Measurements from ENCODE around the gene VASN.
A peak's percentile ranks its signal among the peaks of the same experiment; 100 is the strongest.

Gene VASN

DNA sequence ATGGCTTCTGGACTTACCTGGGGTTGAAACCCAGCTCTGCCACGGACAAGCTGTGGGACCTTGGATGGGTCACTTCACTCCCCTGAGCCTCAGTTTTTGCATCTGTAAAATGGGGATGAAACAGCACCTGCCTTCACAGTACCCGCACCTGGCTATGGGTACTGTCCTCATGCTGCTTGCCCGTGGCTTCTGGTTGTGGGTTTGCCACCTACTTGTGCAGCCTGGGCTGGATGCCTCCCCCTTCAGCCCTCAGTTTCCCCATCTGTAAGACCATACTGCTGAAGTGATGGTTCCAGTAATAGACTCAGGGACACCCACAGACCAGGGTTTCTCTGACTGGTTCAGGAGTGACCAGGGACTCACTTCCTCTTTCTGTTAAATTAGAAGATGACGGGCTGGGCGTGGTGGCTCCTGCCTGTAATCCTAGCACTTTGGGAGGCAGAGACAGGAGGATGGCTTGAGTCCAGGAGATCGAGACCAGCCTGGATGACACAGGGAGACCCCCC lies 46.3 kb upstream of the VASN start:
- TF ChIP-seq CTCF (IDR thresholded peaks at IDR 0.05; ENCODE audit: control insufficient read depth, insufficient read depth, low read depth, low read length, missing control alignments), result no peak
- H3K4me3 ChIP-seq (ENCODE audit: control insufficient read depth, low read depth, low read length), result no peak overlapping the region
- DNase-seq (ENCODE audit: low read depth), result no peak

- no peak for DNase-seq (ENCODE audit: low read depth)
- peak overlapping the region; percentile 15 for H3K4me3 ChIP-seq (ENCODE audit: control insufficient read depth, low read depth, low read length)
- TF ChIP-seq CTCF (IDR thresholded peaks at IDR 0.05; ENCODE audit: control insufficient read depth, insufficient read depth, low read depth, low read length, missing control alignments), result no peak
Observed at GRCh38 chr16:4327386-4328045, 44.1 kb upstream of the VASN start.

- peak overlapping the region; percentile 15 for H3K4me3 ChIP-seq (ENCODE audit: control insufficient read depth, low read depth, low read length)
- TF ChIP-seq CTCF (IDR thresholded peaks at IDR 0.05; ENCODE audit: control insufficient read depth, insufficient read depth, low read depth, low read length, missing control alignments), result peak; percentile 62
- DNase-seq (ENCODE audit: low read depth), result no peak
Observed at GRCh38 chr16:4328046-4328781, 43.4 kb upstream of the VASN start.

DNA sequence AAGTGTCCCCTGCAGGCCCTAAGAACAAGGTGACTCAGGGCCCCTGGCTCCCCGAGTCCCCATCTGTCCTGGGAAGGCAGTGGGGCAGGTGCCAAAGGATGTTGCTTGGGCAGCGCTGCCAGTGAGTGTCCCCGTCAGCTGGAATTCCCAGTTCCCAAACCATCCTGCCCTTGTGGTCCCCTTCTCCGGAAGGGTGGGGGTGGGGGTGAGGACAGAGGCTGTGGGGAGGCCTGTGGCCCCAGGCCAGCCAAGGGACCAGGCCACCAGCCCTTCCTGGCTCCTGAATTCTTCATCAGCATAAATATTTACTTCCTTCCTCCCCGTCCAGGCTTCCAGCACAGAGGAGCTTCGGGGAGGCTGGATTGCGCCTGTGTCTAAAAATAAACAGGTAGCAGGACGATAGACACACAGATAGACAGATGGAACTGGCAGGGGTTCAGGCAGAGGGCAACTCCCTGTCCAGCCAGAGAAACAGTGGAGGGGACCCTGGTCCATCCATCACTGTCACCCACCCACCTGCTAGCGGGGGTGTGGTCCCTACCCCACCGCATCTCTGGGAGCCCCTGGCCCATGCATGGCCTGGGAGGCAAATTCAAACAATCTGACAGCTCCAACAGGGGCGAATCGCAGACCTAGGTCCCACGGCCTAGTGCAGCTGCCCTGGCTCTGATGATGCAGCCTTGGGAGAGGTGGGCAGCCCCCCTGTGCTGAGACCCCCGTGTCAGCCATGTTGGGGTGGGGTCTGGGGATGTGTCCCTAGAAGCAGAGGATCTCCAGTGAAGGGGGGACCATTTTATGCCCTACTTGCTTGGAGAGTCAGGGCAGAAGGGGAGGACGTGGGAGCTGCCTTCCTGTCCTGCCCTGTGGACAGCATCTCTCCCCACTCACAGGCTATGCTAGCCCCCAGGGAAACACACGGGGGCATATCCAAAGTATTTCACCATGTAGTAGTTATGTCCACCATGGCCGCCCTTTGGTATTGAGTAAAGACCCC lies 42.6 kb upstream of the VASN start:
- H3K4me3 ChIP-seq (ENCODE audit: control insufficient read depth, low read depth, low read length), result no peak overlapping the region
- no peak for TF ChIP-seq CTCF (IDR thresholded peaks at IDR 0.05; ENCODE audit: control insufficient read depth, insufficient read depth, low read depth, low read length, missing control alignments)
- no peak for DNase-seq (ENCODE audit: low read depth)

- TF ChIP-seq CTCF (IDR thresholded peaks at IDR 0.05; ENCODE audit: control insufficient read depth, insufficient read depth, low read depth, low read length, missing control alignments), result peak; percentile 99
Observed at GRCh38 chr16:4330277-4330874, 41.3 kb upstream of the VASN start.

DNA sequence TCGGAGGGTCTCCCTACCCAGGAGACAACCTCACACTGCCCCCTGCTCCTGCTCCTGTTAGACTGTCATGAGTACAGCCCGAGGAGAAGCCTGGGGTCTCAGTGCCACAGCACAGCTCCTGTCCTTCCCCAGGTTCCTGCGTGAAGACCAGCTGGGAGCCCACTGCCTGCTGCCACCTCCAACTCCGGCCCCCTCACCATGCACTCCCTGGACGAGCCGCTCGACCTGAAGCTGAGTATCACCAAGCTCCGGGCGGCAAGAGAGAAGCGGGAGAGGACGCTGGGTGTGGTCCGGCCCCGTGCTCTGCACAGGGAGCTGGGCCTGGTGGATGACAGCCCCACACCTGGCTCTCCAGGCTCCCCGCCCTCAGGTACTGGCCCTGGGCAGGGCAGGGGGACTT lies 39.6 kb upstream of the VASN start:
- H3K4me3 ChIP-seq (ENCODE audit: control insufficient read depth, low read depth, low read length), result no peak overlapping the region
- no peak for DNase-seq (ENCODE audit: low read depth)
- no peak for TF ChIP-seq CTCF (IDR thresholded peaks at IDR 0.05; ENCODE audit: control insufficient read depth, insufficient read depth, low read depth, low read length, missing control alignments)

More at GRCh38 chr16:4330277-4330874, 41.3 kb upstream of the VASN start:
- no peak overlapping the region for H3K4me3 ChIP-seq (ENCODE audit: control insufficient read depth, low read depth, low read length)
- DNase-seq (ENCODE audit: low read depth), result no peak

All from AG09309 (cell line).